ENCODE results near the gene PTGIS.
"Not testable (repeated sequence)": the region's sequence is repeated elsewhere in the genome, so short reads cannot be mapped to it uniquely, and the experiment has no call there.

Gene PTGIS

DNA sequence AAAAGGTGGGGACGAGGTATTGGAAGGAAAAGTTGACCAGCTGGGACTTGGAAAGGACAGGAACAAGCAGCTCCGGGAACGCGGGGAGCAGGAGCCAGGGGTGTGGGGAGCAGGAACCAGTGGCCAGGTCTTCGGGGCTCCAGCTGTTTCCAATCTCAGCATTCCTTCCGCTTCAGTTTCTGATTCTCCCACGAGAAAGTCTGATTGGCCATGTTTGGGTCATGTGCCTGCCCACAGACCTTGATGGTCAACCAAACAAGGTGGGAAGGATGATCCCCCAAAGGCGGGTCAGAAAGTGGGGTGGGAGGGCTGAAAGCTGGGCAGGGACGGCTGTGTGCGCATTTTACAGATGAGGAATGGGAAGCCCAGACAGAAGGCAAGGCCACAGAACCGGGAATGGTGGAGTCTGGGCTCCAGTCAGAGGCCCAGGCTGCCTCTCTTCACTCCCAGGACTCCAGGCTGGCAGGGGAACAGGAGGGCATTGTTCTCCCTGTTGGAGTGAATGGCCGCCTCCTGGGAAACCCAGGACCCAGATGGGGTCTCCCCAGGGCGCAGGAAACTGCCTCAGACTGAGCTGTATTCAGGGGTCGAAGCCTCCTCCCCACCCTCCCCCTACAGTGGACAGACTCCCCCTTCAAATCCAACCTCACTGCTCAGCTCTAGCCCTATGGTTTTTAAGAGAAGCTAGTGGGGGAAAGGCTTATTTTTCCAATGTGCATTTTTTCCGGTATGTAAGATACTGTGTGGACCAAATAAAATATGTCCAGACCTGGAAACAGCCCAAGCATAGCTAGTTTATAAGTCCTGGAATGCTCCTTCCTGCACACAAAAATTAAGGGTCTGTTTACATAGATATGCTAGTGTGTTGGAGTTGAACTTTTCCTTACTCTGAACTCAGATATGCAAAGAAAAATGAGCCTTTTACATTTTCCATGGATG is 12.2 kb upstream of the PTGIS start:
- in situ Hi-C loops (cut with HindIII; ENCODE audit: low sequenced_read_pairs) = loop anchor here (5.0 kb wide), 1 partner anchor 62 kb away; no protein-coding TSS in a partner anchor

DNA sequence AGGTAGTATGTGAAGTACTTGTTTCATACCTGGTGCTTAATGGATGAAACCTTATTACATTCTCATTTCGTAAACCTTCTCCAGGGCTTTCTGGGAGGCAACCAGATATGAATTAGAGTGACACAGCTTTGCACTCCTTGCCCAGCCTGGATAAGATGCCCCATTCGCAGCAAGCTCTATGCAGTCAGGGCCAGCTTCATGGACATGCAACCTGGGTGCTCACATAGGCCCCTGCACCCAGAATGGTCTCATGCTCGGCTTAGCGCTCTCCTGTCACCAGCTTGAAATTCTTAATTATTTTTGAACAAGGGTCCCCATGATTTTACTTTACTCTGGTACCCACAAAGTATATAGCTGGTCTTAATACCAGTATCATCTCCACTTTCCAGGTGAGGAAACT is 11.3 kb upstream of the PTGIS start:
- in situ Hi-C loops (cut with HindIII; ENCODE audit: low sequenced_read_pairs) = loop anchor here (5.0 kb wide), 1 partner anchor 63 kb away; no protein-coding TSS in a partner anchor

DNA sequence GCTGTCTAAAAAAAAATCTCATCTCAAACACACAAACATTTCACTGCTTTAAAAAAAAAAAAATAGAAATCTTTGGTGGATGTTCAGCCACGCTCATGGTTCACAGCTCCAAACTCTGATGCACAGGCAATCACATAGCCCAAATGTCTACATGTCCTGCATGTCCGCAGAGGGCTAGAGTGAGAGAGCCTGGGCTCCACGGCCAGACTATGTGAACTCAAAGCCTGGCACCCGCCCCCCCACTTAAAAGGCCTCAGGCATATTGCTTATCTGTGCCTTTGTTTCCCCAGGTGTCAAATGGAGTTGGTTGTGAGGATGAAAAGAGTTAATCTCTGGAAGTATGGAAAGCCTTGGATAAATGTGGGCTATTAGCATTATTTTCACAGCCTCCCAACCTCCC is 10.5 kb upstream of the PTGIS start:
- in situ Hi-C loops (cut with HindIII; ENCODE audit: low sequenced_read_pairs) = loop anchor here (5.0 kb wide), 1 partner anchor 64 kb away; no protein-coding TSS in a partner anchor

DNA sequence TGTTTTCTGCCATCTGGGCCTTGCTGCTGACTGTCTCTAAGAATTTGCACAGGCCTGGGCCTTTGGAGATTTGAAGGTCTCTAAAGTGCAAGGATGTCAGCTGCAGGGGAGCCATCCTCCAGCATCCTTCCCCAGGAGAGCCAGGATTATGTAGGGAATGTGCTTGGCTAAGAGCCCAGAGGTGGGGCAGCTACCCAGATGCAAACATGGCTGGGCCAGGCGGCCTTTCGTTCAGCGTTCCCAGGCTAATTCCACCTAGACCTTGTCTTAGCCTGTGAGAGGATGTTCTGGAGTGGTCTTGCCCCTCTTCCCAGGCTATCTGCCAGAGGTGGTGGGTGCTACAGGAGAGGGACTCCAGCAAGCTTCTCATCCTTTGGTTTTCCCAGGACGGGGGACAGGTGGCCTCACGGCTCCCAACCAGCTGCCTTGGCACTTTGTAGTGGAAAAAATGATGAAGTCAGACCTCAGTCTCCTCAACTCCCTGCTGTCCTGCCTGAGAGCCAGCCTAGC is 7.7 kb upstream of the PTGIS start:
- in situ Hi-C loops (cut with HindIII; ENCODE audit: low sequenced_read_pairs) = loop anchor here (5.0 kb wide), 1 partner anchor 67 kb away; no protein-coding TSS in a partner anchor

DNA sequence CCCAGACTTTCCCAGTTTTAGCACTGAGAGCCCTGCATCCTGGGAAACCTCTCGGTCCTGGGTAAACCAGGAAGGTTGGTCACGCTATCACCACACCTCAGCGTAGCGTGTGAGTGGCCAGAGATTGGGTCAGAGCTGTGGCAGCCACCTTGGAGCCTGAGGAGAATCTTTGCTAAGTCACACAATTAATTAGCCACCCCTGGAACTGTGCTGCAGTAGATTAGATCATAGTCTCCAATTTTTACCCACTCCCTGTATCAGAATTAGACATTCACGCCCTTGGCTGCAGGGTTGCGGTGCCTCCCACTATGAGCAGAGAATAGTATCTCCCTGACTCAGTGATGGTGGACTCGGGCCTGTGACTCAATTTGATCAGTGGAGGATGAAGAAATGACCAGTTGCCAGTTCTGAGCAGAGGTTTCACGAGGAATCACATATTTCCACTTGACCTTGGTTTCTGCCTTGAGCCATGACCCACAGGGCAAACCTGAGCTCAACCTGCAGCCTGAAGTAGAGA is 6.0 kb upstream of the PTGIS start:
- in situ Hi-C loops (cut with HindIII; ENCODE audit: low sequenced_read_pairs) = no loop called here

DNA sequence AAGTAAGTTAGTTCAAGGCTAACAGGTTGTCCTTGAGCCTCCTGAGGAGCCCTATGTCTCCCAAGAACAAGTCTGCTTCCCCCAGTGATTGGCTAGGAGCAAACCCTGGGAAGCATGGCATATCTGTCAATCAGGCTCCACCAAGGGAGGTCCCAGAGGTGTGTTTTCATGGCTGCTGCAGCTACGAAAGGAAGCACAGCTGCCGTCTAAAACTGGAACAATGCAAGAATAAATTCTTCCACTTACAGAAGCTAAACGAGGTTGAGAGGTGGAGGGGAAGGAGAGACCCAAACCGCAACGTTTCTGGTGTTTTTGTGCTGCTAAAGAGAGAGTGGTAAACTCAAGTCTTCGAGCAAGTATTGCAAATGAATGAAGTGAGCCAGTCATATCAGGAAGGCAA is 4.9 kb upstream of the PTGIS start:
- in situ Hi-C loops (cut with HindIII; ENCODE audit: low sequenced_read_pairs) = no loop called here

DNA sequence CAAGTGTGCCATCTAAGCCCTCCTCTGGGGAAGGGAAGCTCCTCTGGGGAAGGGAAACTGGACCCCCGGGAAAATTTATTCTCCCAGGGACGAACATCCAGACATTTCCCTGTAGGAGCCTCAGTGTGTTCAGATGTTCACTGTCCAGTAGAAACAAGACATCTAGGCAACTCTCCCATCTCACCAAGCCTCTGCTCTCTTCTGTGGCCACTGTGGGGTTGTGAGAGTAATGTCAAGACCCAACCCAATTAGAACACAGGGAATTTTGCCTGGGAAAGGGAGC is 3.6 kb upstream of the PTGIS start:
- in situ Hi-C loops (cut with HindIII; ENCODE audit: low sequenced_read_pairs) = no loop called here

DNA sequence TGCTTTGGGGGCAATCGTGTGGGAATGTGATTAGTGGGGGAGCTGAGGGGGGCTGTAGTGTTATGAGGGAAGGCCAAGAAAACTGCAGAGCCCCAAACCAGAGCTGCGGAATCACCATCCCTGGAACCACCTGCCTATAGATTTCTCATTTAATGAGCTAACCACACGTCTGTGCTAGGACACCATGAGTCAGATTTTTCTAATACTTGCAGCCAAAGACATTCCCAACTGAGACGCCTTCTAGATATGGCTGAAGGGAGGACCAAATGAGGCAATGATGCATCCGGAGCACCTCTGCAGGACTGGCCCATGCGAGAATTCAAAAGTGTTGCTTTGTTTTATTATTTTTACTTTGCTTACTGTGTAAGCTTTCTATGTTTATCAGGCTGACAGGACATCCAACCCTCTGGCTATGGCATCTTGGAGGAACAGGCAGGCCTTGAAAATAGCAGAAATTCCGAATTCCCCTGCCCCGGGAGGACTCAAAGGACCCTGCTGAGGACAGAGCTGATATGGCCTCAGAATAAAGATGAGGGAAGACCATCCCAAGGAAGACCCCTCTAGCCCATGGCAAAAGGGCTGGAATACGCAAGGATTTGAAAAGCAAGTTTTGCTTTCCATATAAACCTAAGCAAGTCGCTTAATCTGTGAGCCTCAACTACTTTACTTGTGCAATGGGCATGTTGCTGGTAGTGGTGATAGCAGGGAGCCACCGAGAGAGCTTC is 3.1 kb upstream of the PTGIS start:
- in situ Hi-C loops (cut with HindIII; ENCODE audit: low sequenced_read_pairs) = no loop called here

DNA sequence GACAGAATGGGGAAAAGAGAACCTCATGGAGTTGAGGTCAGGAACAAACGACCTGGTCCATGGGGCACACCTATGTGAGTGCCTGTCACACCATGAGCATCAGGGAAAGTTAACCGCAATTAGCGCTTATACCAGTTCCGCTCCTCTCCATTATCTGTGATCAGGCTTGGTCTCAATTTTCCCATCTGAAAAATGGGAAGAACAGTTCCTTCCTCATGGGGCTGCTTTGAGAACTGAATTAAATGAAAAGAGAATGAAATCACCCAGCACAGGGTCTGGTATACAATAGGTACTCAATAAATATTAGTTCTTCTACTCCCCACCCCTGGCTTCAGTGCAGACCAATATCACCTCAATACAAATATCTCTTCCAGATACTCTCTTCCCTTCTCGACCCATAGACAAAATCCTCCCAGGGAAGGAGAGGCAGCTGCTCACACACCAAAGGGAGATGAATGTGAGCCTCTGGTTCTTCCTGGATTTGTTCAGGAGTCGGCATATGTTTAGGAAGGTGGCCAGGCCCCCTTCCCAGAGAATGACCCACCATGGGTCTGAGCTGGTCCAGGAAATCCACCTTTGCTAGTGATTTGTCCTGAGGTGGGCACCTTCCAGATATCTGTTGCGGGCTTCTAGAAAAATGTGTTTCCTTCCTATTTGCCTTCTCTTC is 2.4 kb upstream of the PTGIS start:
- in situ Hi-C loops (cut with HindIII; ENCODE audit: low sequenced_read_pairs) = no loop called here

DNA sequence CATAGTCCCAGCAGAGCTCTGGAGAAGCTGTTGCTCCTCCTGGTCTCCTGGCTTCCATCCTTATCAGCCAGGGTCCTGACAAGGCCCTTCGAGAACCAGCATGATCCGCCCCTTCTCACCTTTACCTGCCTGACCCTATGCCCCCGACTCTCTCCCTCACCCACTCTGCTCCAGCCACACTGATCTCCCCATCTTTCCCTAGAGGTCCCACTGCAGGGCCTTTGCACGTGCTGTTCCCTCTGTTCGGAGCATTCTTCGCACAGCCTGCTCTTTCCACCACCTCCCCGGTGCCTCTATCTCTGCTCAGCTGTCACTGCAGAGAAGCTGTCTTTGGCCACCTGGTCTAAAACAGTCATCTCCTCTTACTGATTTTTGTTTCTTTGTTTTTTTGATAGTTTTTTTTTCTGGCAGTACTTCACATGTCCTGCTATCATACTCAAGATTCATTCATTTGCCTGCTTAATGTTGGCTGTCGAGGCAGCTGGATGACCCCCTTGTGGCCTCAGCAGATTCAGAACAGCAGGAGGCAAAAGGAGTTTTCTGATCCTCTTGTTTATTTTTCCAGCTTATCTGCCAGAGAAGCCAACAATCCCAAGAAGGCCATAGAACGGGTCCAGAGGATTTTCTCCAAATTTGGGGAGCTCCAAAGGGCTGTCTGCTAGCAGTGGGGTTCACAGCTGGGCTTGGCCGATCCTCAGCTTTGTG is 1.6 kb upstream of the PTGIS start:
- in situ Hi-C loops (cut with HindIII; ENCODE audit: low sequenced_read_pairs) = no loop called here

DNA sequence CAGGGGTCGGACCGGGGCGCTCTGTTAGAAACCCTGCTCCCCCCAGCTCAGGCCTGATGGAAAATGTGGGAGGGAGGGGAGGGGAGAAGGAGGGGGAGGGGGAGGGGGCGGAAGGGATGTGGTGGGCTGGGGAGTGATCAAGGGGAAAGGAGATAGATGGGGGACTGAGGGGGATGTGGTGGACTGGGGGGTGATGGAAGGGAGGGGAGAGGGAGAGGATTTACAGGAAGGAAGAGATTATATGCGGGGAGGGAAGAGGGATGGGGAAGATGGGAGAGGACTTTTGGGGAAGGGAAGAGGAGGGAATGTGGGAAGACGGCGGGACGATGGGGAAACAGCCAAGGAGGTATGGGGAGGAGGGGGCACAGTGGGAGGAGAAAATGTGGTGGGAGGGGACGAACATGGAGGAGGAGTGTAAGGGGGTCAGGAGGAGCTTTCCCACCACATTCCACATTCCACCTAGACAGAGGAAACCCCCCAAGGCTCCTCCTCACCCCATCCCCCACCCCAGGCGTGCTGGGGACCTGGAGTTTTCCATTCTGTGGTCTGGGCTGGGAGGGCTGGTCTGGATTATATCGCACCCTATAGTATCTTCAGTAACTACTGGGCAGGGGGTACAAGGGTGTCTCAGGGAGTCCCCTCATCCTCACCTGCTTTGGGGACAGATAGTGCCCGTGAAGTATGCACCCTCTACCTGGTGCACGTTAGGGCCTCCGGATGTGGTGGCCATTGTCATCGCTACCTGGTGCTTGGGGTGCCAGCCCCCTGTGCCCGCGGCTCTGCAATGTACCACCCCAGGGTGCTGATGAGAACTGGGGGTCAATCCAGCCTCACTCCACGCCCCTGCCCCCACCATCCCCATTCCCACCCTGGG is 578 bp upstream of the PTGIS start:
- in situ Hi-C loops (cut with HindIII; ENCODE audit: low sequenced_read_pairs) = no loop called here

DNA sequence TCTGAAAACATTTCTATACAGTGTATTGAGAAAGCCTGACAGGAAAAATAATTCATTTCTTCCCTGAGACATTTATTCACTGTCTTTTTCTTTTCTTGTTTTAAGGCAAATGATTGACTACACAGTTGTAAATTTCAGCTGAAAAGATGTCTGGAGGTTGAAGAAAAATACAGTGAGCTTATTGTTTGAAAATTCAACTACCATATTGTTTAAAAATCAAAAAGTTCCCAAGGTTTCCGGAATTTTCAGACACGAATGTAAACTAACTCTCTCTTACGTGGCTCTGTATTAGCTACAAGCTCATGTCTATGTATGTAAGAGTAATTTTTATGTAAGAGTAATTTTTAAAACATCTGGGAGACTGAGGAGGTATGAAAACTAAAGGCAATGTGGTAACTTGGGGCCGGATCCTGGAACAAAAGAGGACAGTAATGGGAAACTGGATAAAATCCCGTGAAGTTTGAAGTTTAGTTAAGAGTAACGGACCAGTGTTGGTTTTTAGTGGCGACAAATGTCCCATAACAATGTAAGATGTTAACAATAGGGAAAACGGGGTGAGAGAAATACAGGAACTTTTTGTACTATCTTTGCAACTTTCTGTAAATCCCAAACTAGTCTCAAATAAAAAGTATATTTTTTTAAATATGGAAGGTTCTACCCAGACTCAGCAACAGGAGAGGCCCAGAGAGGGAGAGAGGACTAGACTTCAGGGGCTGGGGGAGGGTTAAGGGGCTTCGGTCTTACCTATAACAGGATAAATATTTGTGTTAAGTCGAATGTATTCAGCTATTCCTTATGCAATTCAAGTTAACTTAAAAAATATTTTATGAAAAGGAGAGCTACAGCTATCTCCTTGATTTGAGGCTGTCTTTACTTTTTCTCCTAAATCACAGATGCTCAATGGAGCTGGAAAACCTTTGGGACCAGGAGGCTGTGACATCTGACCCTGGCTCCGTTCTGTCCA is 1.3 kb downstream of the PTGIS start:
- in situ Hi-C loops (cut with HindIII; ENCODE audit: low sequenced_read_pairs) = no loop called here

DNA sequence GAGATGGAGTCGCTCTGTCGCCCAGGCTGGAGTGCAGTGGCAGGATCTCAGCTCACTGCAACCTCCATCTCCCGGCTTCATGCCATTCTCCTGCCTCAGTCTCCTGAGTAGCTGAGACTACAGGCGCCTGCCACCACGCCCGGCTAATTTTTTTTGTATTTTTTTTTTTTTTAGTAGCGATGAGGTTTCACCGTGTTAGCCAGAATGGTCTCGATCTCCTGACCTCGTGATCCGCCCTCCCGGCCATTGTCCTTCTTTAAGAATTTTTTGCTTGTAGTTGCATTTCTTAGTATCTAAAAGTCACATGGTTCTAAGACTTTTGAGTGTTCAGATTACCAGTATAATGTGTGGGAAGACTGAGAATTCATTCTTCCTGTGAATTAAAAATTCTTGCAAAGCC is 2.9 kb downstream of the PTGIS start:
- in situ Hi-C loops (cut with HindIII; ENCODE audit: low sequenced_read_pairs) = not testable (repeated sequence)

DNA sequence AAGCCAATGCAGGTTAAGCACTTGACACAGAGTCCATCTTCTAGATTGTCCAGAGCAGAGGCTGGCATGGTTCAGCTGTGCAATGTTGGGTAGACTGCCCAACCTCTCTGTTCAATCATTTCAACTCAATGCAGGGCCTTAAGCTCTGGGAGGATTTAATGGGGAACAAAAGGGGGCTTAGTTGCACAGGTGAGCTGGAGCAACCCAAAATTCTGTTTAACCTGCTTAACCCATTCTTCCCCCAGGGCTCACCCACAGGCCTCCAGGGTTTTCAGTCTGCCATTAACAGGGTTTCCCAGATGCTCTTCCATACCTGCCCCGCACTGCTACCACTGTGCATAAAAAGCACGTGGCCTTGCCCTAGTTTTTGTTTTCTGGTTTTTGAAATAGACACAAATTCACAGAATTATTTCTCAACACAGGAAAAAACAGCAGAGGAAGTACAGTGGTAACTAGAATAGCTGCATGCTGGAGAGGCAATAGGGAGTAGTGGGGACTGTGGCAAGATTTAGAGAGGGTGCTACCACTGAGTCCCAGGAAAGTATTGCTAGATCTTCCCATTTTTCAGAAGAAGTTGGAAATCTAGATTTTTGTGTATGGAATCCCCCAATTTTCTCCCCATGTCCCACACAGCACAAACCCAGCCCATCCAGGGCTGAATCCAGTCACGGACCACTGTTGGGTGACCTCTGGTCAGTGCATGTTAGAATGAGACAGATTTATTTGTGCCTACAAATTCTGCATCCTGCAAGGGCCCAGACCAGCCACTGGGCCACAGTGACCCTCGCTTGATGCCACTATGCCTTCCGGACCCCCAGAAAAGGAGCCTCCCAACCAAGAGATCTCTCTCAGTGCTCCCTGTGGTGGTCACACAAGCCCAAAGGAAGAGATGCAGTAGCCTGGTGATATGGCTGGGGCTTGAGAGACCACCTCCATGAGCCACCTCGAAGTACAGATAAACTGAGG is 4.6 kb downstream of the PTGIS start:
- in situ Hi-C loops (cut with HindIII; ENCODE audit: low sequenced_read_pairs) = no loop called here

DNA sequence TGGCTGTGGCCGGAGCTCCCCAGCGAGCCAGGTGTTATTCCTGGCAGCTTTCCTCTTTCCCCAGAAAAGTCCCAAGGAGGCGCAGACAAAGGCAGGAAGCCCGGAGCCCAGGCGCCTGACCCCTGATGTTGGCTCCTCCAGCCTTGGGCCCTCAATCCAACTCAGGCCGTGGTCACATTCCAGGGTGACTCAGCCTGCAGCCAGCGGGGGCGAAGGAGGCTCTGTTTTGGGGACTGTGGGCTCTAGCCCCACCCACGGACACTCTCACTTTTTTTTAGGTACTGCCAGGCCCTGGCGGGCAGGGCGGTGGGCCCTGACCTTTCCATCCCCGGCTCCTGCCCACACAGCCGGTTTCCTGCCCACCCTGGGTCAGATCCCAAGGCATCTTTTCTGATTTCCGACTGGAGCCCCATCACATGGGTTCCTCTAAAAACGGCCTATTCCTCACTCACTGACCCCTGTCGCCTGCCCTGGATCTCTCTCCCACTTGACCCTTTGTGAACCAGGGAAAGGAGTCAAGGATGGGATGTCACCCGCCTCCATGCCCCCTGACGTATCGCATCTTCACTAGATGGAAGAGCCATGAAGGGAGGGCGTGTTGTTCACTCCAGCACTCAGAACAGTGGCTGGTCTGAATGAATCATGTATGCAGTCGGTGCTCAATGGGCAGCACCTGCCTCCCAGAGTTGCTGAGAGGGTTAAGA is 5.5 kb downstream of the PTGIS start:
- in situ Hi-C loops (cut with HindIII; ENCODE audit: low sequenced_read_pairs) = no loop called here

DNA sequence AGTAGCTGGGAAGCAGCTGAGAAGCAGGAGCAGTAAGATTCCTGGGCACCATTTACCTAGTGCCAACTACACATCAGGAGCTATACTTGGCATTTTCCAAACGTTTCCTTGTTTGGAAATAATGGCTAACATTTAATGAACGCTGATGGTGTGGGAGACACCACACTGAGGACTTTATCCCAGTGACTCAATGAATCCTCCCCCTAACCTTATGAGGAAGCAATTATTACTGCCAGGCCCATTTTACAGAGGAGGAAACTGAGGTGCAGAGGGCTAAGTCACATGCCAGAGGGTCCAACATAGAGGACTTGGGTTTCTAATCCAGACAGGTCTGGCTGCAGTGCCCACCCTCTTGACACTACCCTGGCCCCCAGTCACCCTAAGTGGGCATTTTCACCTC is 6.1 kb downstream of the PTGIS start:
- in situ Hi-C loops (cut with HindIII; ENCODE audit: low sequenced_read_pairs) = no loop called here

DNA sequence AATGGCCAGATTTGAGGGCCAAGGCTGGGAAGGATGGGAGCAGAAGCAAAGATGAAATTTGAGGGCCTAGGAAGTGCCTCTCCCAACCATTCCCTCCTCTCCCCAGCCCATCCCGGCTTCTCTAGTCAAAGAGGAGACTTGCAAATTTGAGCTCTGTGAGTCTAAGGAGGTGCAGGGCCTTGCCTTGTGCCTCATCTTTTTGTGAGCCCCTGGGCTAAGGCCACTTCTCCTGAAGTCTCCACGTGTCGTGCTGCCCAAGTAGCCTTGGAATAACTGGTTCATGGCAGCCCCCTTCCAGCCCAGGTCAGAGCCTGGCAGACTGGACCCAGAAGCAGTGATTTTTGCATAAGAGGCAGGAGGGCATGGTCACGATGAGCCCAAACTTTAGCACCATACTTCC is 6.7 kb downstream of the PTGIS start:
- in situ Hi-C loops (cut with HindIII; ENCODE audit: low sequenced_read_pairs) = no loop called here

Data from endothelial cell of hepatic sinusoid (primary cell).